ENCODE measurements around the gene SRD5A2.

SRD5A2 gene

GRCh38 chr2:31580321-31581117 is at the start of gene SRD5A2:
TSS of gene SRD5A2 (minus strand) at chr2:31580938. CDS start at chr2:31580900, 38 bp downstream.
- H3K4me3 ChIP-seq (ENCODE audit: low read length), result no peak within 1 kb of the TSS
- TF ChIP-seq, protein P1, sequence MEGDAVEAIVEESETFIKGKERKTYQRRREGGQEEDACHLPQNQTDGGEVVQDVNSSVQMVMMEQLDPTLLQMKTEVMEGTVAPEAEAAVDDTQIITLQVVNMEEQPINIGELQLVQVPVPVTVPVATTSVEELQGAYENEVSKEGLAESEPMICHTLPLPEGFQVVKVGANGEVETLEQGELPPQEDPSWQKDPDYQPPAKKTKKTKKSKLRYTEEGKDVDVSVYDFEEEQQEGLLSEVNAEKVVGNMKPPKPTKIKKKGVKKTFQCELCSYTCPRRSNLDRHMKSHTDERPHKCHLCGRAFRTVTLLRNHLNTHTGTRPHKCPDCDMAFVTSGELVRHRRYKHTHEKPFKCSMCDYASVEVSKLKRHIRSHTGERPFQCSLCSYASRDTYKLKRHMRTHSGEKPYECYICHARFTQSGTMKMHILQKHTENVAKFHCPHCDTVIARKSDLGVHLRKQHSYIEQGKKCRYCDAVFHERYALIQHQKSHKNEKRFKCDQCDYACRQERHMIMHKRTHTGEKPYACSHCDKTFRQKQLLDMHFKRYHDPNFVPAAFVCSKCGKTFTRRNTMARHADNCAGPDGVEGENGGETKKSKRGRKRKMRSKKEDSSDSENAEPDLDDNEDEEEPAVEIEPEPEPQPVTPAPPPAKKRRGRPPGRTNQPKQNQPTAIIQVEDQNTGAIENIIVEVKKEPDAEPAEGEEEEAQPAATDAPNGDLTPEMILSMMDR (IDR thresholded peaks at IDR 0.05; ENCODE audit: insufficient read depth, low read depth, low read length, missing control alignments), result no peak
- no peak for DNase-seq (ENCODE audit: low read depth)

DNA sequence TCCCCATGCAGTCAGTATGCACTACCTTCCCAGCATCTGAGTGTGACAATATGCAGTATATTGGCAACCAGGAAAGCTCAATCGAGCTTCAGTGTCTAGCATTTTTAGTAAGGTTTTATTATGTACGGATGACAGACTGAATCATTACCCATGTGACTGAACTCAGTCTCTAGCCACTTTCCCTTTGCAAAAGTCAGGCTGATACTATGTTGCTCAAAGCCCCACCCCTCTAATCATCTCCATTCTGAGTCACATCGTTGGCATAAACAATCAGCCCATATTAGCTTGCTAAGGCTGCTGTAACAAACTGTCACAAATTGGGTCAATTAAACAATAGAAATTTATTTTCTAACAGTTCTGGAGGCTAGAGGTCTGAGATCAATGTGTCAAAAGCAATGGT is 25.8 kb upstream of the SRD5A2 start:
- DNase-seq (ENCODE audit: low read depth), result peak; percentile 54
- H3K4me3 ChIP-seq (ENCODE audit: low read length), result no peak overlapping the region
- TF ChIP-seq, protein P1 (IDR thresholded peaks at IDR 0.05; ENCODE audit: insufficient read depth, low read depth, low read length, missing control alignments), result no peak

DNA sequence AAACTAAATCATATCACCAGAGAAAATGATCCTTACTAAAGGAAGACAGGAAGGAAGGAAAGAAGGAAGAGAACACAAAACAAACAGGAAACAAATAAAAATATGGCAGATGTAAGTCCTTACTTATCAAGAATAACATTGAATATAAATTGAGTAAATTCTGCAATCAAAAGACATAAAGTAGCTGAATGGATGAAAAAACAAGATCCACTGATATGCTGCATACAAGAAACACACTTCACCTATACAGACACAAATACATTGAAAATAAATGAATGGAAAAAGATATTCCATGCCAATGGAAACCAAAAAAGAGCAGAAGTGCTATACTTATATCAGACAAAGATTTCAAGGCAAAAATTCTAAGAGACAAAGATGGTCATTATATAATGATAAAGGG is 18.0 kb upstream of the SRD5A2 start:
- no peak overlapping the region for H3K4me3 ChIP-seq (ENCODE audit: low read length)
- TF ChIP-seq, protein P1 (IDR thresholded peaks at IDR 0.05; ENCODE audit: insufficient read depth, low read depth, low read length, missing control alignments), result no peak
- no peak for DNase-seq (ENCODE audit: low read depth)

DNA sequence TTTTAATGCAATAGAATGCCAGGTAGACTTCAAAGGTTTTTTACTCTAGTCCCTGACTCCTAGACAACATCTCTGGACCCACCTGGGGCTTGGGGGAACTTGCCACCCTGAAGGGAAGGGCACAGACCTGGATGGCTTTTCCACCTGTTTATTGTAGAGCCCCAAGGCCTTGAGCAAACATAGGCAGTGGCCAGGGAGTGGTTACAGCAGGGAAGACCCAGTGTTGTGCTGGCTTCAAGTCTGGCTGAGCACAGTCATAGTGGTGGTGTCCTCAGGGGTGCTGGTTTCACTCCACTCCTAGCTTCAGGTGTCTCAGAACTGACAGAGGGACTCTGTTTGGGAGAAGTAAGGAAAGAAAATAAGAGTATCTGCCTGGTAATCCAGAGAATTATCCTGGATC is 5.5 kb upstream of the SRD5A2 start:
- no peak for DNase-seq (ENCODE audit: low read depth)
- TF ChIP-seq, protein P1 (IDR thresholded peaks at IDR 0.05; ENCODE audit: insufficient read depth, low read depth, low read length, missing control alignments), result no peak
- H3K4me3 ChIP-seq (ENCODE audit: low read length), result no peak overlapping the region

DNA sequence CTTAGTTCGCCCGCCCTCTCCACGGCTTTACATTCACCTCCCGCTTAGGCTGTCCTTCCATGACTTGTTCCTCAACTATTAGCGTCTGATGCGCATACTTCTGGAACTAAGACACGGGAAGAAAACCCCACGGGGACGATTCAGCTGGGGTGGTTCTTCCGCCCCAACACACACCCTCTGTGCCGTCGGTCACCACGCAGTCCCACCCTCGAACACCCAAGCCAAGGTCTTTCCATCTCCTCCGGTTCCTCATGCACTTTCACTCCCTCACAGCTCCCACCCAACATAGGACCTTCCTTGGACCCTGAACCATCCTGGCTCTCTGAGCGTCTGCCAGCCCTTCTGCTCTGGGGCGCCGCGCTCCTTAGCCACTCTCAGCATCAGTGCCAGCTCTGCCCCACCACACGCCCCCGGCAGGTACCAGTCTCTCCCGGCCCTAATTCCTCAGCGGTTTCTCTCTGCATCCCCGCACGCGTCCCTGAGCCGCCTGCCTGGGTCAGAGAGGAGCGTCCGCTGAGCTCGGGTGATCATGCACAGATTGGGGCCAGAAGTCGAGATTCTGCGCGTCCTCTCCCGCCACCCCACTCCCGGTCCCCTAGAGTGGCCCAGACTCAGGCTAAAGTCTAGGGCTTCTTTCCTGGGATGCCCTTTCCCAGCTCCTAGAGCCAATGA is 522 bp upstream of the SRD5A2 start:
- TF ChIP-seq, protein P1 (IDR thresholded peaks at IDR 0.05; ENCODE audit: insufficient read depth, low read depth, low read length, missing control alignments), result no peak
- H3K4me3 ChIP-seq (ENCODE audit: low read length), result no peak overlapping the region
- no peak for DNase-seq (ENCODE audit: low read depth)

- DNase-seq (ENCODE audit: low read depth), result no peak
- H3K4me3 ChIP-seq (ENCODE audit: low read length), result no peak overlapping the region
- TF ChIP-seq, protein P1 (IDR thresholded peaks at IDR 0.05; ENCODE audit: insufficient read depth, low read depth, low read length, missing control alignments), result no peak
Measured at GRCh38 chr2:31579996-31580320, 780 bp downstream of the SRD5A2 start.
